WI38 (cell line): ENCODE data around the gene CDKN2B-AS1.

ENCODE experiments used
- H3K4me3 ChIP-seq: 2 replicates; pipeline ENCODE4 v1.5.1; 2011; ENCODE audit warnings: low read depth, mild to moderate bottlenecking, control low read depth, low read length
- TF ChIP-seq, protein P1 (sequence below): IDR thresholded peaks from 2 replicates; pipeline ENCODE4 v1.5.1; 2012; ENCODE audit warnings: low read depth, mild to moderate bottlenecking, control low read depth, low read length

Gene CDKN2B-AS1

DNA sequence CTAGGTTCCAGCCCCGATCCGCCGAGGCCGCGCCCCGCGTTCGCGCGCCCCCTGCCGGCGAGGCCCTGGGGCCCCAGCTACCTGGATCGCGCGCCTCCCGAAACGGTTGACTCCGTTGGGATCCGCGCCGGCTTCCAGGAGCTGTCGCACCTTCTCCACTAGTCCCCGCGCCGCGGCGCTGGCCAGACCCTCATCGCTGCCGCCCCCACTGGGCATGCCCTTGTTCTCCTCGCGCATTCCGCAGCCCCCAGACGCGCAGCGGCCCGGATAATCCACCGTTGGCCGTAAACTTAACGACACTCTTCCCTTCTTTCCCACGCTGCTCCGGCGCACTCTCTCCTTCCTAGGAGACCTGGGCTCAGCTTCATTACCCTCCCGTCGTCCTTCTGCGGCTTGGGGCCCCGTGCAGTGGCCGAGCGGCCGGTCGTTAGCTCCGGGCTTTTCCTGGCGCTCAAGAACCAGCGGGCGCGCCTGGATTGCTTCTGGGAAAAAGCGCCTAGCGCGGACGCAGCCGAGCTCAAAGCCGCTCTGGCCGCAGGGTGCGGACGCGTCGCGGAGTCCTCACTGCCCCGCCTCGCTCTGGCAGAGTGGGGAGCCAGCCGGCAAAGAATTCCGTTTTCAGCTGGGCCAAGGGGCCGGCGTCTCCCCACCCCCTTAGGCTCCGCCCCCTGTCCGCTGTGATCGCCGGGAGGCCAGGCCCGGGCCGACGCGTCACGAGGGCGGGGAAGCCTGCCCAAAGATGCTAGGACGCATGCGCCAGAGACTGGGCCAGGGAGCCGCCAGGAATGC, 14.3 kb downstream of the CDKN2B-AS1 start, which contains the start of gene CDKN2B:
Gene CDKN2B, minus strand, starts transcription at position 589 of the 789 bp plus-strand sequence. Its CDS starts 352 bp downstream, at position 237.
- peak within 1 kb of the TSS; percentile 75 for H3K4me3 ChIP-seq
- TF ChIP-seq, protein P1, sequence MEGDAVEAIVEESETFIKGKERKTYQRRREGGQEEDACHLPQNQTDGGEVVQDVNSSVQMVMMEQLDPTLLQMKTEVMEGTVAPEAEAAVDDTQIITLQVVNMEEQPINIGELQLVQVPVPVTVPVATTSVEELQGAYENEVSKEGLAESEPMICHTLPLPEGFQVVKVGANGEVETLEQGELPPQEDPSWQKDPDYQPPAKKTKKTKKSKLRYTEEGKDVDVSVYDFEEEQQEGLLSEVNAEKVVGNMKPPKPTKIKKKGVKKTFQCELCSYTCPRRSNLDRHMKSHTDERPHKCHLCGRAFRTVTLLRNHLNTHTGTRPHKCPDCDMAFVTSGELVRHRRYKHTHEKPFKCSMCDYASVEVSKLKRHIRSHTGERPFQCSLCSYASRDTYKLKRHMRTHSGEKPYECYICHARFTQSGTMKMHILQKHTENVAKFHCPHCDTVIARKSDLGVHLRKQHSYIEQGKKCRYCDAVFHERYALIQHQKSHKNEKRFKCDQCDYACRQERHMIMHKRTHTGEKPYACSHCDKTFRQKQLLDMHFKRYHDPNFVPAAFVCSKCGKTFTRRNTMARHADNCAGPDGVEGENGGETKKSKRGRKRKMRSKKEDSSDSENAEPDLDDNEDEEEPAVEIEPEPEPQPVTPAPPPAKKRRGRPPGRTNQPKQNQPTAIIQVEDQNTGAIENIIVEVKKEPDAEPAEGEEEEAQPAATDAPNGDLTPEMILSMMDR, result peak; percentile 92

DNA sequence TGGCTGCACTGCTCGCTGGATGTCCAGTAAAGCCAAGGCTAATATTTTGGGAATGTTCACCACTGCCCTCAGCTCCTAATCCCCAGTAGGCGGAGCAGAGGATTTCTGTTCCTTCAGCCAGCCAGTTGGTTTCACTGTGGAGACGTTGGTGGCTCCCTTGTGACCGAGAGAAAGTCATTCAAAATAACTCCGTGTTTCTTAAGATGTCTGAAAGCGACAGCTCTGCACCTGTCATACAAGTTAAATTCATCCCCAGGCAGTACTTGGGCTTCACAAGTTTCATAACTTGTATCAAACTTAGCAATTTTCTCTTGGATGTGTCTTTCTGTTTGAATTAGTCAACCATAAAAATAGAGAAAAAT, 14.9 kb downstream of the CDKN2B-AS1 start:
- TF ChIP-seq, protein P1, result peak; percentile 16; the same call in 1 of the 2 replicates
- H3K4me3 ChIP-seq, result peak overlapping the region; percentile 75

DNA sequence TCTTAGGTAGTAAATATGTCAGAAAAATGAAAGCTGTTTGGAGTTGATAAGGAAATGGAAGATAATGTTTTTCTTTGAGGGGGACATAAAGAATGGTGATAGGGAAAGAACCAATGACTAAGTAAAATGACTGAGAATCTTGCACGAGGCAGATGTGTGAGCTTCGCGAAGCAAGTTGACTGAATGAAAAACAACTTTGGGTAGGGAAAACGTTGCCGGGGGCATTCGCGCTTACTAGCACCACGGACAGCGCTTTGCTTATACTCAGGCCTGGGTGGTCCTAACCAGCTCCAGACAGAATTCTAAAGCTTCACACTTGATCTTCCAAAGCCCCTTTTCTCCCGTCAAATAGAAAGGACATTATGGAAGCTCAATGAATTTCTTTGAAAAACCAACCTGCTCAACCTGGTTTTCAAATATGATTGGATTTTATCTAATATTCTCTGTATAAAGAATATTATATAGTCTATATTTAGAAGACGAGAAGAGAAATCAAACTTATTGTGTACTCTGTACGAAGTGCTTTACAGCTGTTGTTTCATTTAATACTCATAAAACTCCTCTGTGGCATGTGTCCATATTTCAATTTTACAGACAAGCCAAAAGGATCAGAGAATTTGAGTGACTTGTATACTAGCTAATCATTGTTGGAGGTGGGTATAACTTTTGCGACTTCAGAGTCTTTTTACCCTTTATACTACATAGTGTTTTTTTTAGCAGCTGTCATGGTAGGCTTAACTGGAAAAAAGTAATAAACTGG, 16.5 kb downstream of the CDKN2B-AS1 start:
- TF ChIP-seq, protein P1, result no peak
- no peak overlapping the region for H3K4me3 ChIP-seq

DNA sequence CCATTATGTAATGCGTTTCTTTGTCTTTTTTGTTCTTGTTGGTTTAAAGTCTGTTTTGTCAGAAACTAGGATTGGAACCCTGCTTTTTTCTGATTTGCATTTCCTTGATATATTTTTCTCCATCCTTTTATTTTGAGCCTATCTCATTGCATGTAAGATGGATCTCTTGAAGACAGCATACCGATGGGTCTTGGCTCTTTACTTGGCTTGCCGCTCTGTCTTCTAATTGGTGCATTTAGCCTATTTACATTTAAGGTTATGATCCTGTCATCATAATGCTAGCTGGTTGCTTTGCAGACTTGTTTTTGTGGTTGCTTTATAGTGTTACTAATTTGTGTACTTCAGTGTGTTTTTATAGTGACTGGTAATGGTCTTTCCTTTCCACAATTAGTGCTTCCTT, 27.8 kb downstream of the CDKN2B-AS1 start:
- TF ChIP-seq, protein P1, result no peak

DNA sequence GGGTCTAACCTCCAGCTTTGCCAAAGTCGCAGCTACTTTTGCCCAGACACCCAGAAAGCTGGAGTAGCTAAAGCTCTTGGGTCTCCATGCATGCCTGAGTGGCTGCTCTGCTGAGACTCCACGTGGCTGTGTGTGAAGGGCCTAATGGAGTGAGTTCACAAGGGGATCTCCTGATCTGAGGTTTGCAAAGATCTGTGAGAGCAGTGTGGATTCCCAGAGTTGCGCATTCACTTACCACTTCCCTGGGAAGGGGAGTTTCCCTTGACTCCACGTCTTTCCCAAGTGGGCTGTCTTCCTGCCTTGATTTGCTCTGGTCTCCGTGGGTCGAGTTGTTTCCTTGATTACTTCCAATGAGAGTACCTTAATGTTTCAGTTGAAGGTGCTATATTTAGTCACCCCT, 32.1 kb downstream of the CDKN2B-AS1 start:
- no peak overlapping the region for H3K4me3 ChIP-seq
- TF ChIP-seq, protein P1, result no peak

More for the DNA sequence above, 27.8 kb downstream of the CDKN2B-AS1 start:
- H3K4me3 ChIP-seq, result no peak overlapping the region

DNA sequence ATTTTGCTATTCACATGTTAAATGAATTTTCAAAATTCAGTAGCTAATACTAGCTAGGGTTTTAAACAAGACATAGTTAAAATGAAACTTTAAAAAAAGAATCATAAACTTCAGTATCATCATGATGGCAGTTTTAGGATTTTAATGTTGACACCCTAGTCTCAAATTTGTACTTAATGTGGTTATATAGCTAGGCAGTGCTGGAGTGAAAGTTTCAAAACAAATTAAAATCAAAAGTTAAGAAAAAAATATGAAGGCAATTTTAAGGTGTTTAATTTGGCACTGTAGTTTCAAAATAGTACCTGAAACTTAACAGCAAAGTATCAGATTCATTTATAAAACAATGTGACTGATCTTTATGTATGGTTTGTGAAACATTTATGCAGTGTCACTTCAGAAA, 33.8 kb downstream of the CDKN2B-AS1 start:
- no peak overlapping the region for H3K4me3 ChIP-seq
- TF ChIP-seq, protein P1, result no peak

DNA sequence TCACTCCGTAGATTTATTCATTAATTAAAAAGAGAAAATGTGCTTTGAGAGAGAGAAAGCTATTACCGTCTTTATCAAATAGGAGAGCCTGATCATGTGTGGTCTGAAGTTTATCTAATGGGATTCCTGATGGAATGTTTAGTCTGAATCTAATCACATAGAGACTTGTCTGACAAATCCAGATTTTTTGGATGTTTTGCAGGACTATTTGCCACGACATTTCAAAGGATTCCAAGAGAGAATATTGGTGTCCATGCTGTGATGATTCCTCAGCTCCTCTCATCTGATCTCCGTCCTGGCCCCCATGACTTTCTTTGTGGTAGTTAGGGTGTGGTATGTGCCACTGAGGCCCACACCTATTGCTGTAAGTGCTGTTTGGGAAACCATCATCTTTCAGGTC, 34.6 kb downstream of the CDKN2B-AS1 start:
- TF ChIP-seq, protein P1, result no peak
- H3K4me3 ChIP-seq, result no peak overlapping the region
